Mesenteric fat pad (tissue), 1 donor: ENCODE data around the gene CA4. TPM values are rescaled to one million over a fixed set of nuclear protein-coding genes. Genes with fewer than 3 reads are reported as not detected.
"Not testable (repeated sequence)": the region's sequence is repeated elsewhere in the genome, so short reads cannot be mapped to it uniquely, and the experiment has no call there.

Source experiments
- DNase-seq: peaks from one replicate; pipeline ENCODE4 v3.0.0-alpha.2; 2020; ENCODE audit warnings: low spot score
- long read RNA-seq: library from polyadenylated mRNA; unstranded; transcript quantifications from one replicate; pipeline ENCODE4 v2.0.0, GENCODE V29; 2020
- total RNA-seq: library from RNA; stranded (reverse); fragmentation: NEBNext Ultra II Directional; extraction: Animal tissue kit (Norgen Biotek cat#: 25700); gene quantifications from one replicate; pipeline ENCODE4 v1.2.1, GENCODE V29; 2021
- donor health status: DM: yes; HTN: yes; CAD: no.

CA4 gene
- total RNA-seq: 100 TPM
- long read RNA-seq, transcript CA4-201 (8 exons, 1,154 nt): major isoform, 88 of 118 reads
- long read RNA-seq, partial matches to known transcripts: 17 of 118 reads
- long read RNA-seq, other reads (novel, unspliced or antisense): 12 of 118 reads

- DNase-seq: no peak
Observed at GRCh38 chr17:60149691-60150582, at the start of gene CA4. CA4 (plus strand) TSS chr17:60149973; CDS start chr17:60150035, 62 bp downstream.

DNA sequence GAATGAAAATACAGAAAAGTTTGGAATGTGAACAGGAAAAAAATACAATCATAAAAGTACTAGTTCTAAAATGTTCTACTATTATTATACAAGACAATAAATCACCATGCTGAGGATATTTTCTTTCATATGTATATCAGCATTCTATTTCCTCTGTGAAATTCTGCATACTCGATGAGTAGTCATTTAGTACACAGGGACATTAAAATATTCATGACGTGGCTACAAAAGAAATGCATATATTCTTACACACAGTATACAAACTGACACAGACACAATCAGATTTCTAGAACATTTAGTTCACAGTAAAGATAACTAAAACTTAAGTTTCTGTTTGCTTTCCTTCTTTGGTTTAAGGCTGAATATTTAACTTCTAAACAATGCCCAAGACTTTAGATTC, 49.2 kb upstream of the CA4 start:
- not testable (repeated sequence) for DNase-seq

DNA sequence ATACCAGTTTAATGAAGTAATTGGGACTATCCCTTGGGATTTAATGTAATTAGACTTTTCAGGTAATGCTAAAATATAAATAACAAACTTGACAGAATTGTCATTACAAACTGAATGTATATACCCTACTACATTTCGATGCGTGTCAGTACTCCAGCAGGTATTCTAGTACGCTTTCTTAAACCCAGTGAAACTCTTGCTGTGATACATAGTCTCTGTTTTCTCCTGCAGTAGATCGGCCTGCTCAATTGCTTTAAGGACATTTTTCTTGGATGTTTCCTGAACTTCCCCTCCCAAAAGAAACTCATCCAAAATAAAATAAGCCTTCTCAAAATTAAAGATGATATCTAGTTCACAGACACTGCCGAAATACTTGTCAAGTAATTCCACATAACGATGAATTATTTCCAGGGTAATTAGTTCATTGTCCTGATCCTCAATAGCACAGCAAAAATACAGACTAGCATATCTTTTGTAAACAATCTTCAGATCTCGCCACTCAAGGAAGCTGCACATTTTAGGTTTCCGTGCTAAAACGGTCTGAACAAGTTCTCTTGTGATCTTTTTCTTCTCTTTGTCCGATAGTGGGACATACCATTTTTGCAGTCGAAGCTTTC, 47.6 kb upstream of the CA4 start:
- DNase-seq: not testable (repeated sequence)

GRCh38 chr17:60102632-60103096, 47.1 kb upstream of the CA4 start:
- DNase-seq: no peak

DNA sequence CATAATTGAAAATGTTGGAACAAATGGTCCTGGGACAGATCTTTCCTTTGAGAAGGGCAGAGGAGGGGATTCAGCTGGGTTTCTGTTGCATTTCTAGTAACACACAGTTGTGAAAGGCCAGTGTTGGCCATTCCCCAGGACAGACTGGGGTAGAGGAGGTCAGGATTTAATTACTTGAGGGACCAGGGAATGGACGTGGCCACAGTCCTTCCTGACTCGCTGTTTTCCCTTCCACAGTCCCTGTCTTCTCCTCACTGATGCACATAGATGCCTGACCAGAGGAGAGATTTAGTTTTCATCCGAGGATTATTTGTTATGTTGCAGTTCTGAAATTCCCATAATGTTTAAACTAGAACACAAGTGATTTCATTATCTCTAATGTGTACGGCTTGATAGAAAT, 45.8 kb upstream of the CA4 start:
- DNase-seq: no peak

- DNase-seq: no peak
Observed at GRCh38 chr17:60106340-60107059, 43.3 kb upstream of the CA4 start.

GRCh38 chr17:60107526-60108257, 42.1 kb upstream of the CA4 start:
- no peak for DNase-seq

- DNase-seq: not testable (repeated sequence)
Observed at GRCh38 chr17:60108309-60108708, 41.5 kb upstream of the CA4 start.

GRCh38 chr17:60108712-60109111, 41.1 kb upstream of the CA4 start:
- no peak for DNase-seq

DNA sequence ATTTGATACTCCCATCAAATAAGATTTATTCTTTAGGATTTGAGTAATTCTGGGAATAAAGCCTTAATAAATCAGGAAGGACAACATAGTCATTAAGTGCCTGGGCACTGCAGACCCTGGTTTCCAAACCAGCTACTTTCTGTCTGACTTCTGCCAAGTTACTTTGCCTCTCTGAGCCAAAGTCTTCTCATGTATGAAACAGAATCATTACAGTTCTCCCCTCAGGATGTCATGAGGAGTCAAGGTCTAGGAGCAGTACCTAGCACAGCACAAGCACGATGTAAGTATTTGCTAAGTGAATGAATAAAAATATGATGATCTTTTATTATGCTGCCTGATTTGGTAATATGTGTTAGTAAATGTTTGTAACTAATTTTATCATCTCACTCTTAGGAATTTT, 40.6 kb upstream of the CA4 start:
- no peak for DNase-seq

DNA sequence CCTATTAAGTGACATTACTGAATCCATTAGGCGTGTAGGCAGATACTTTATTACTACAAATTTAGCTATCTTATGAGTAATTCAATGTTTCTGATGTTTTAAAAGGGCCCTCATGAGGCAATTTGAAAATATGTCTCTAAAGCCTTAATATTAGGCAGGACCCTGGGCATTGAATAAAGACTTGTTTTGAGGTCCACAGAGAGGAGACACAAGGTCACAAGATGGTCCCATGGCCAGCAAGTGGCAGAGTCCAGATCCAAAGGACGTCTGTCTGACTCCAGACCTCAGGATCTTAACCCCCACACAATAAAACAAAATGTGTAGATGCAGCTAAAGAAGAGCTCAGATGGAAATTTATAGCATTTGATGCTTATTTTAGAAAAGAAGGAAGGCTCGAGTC, 39.2 kb upstream of the CA4 start:
- DNase-seq: no peak

- not testable (repeated sequence) for DNase-seq
Observed at GRCh38 chr17:60111661-60112060, 38.1 kb upstream of the CA4 start.

- DNase-seq: not testable (repeated sequence)
Observed at GRCh38 chr17:60115364-60115763, 34.4 kb upstream of the CA4 start.

GRCh38 chr17:60116196-60116595, 33.6 kb upstream of the CA4 start:
- not testable (repeated sequence) for DNase-seq

DNA sequence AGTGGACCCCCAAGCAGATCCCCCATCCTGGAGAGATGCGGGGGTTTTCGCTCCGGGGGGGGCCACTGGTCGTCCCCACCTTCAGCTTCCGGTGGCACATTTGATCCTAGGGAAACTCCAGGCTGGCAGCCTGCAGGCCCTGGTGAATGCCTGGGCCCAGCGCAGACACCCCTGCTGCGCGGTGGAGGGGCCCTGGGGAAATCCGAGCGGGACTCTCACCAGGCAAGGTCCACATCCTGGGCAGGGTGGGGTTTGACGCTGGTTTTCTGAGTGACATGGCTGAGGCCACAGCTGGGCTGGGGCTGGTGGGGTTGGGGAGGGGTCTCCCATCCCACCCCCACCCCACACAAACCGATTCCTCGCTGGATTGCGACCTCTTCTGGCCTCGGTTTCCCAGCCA, 30.6 kb upstream of the CA4 start:
- DNase-seq: not testable (repeated sequence)

- not testable (repeated sequence) for DNase-seq
Observed at GRCh38 chr17:60119807-60120748, 29.7 kb upstream of the CA4 start.

GRCh38 chr17:60127068-60128064, 22.4 kb upstream of the CA4 start:
- peak; percentile 68 for DNase-seq

DNA sequence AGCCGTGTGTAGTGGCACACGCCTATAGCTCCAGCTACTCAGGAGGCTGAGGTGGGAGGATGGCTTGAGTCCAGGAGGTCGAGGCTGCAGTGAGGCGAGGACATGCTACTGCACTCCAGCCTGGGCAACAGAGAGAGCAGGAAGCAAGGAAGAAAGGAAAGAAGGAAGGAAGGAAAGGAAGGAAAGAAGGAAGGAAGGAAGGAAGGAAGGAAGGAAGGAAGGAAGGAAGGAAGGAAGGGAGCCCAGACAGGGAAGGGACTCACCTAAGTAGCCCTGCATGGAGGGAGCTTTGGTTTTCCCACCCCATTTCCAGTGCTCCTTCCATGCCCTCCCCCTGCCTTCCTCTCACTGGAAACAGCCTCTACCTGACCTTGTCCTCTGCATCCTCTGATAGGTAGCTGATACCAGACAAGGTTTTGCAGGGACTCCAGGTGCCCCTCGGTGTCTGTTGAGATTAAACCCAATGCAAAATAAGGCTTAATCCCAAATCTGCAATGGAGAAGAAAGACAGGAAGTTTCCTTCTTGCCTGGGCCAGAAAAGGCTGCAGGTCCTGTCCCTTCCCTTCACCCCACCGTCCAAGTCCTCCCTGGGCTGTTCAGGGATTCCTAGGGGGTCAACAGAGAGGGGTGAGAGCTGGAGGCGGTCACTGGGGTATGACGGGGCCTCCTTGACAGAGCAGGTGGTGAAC, 21.5 kb upstream of the CA4 start:
- DNase-seq: peak; percentile 37
